HepG2 (cell line): Measurements from ENCODE around the gene PITHD1. TPM values are rescaled to one million over a fixed set of nuclear protein-coding genes. Genes with fewer than 3 reads are reported as not detected.

Experiments used
- AHDC1 ChIP-seq: sonication (generic); formaldehyde crosslinking; IDR thresholded peaks from 2 replicates; pipeline ENCODE4 v1.5.1; 2020; ENCODE audit warnings: mild to moderate bottlenecking, missing genetic modification reagents, borderline replicate concordance
- DPF2 ChIP-seq: sonication (generic); formaldehyde crosslinking; IDR thresholded peaks from 2 replicates; pipeline ENCODE4 v1.4.0; 2020; ENCODE audit warnings: mild to moderate bottlenecking, low read depth, missing genetic modification reagents, borderline replicate concordance
- ISX ChIP-seq: sonication (generic); formaldehyde crosslinking; conservative IDR thresholded peaks from 2 replicates; pipeline ENCODE4 v1.5.0; 2020; ENCODE audit warnings: missing genetic modification reagents
- MAFG ChIP-seq: sonication (generic); formaldehyde crosslinking; IDR thresholded peaks from 2 replicates; pipeline ENCODE4 v1.5.1; 2020; ENCODE audit warnings: mild to moderate bottlenecking, missing genetic modification reagents
- POLR2AphosphoS2 ChIP-seq: IDR thresholded peaks from 2 replicates; pipeline ENCODE4 v1.6.1; 2011; ENCODE audit warnings: low read depth, low read length, improper control_type of control experiment
- RAD51 ChIP-seq: fragments of 450-650 bp; IDR thresholded peaks from 2 replicates; pipeline ENCODE4 v1.6.1; 2016; ENCODE audit warnings: borderline replicate concordance
- TAF15 ChIP-seq: fragments of 200-400 bp; formaldehyde crosslinking; IDR thresholded peaks from one replicate; pipeline ENCODE4 v1.6.1; 2018; ENCODE audit warnings: mild to moderate bottlenecking, low read depth, low read length; ENCODE audit not compliant: poor library complexity, severe bottlenecking
- ZBED4 ChIP-seq: sonication (generic); formaldehyde crosslinking; IDR thresholded peaks from 2 replicates; pipeline ENCODE4 v1.4.0; 2020; ENCODE audit warnings: missing genetic modification reagents, borderline replicate concordance
- ZBTB8A ChIP-seq: sonication (generic); formaldehyde crosslinking; IDR thresholded peaks from 2 replicates; pipeline ENCODE4 v1.4.0; 2020; ENCODE audit warnings: mild to moderate bottlenecking, low read depth, missing genetic modification reagents, borderline replicate concordance
- ZNF205 ChIP-seq: IDR thresholded peaks from 2 replicates; pipeline ENCODE4 v1.6.1; 2018; ENCODE audit warnings: missing biosample characterization, missing genetic modification reagents
- ZXDC ChIP-seq: sonication (generic); formaldehyde crosslinking; IDR thresholded peaks from 2 replicates; pipeline ENCODE4 v1.5.0; 2020; ENCODE audit warnings: mild to moderate bottlenecking, missing genetic modification reagents
- polyA plus RNA-seq, 8 experiments: library from polyadenylated mRNA; depleted of rRNA in 3 of 8; stranded (reverse) in 7 of 8; unstranded in 1 of 8; fragments of >200 nt; fragmentation: Illumina TruSeq in 4 of 8; extraction: Trizol in 4 of 8; gene quantifications; 2 replicates each; pipeline versions ENCODE4 v1.2.1 to v1.2.3, GENCODE V29; 2011 to 2016; ENCODE audit warnings: low read depth in 4 of 8, missing spikeins in 1 of 8, mixed read lengths in 1 of 8; ENCODE audit not compliant: insufficient read depth in 1 of 8
- total RNA-seq, 5 experiments: library from RNA; depleted of rRNA; stranded (reverse); fragments of >200 nt; fragmentation: Illumina TruSeq; extraction: Trizol; gene quantifications; 2 replicates each; pipeline ENCODE4 v1.2.3, GENCODE V29; 2016; ENCODE audit warnings: low read depth in 1 of 5

The PITHD1 gene
- total and polyA plus RNA-seq, 2 of the 13 experiments (the other 11 are each of a cell fraction or from before 2014, with no cell fraction given): 28.0 to 37.3 TPM

GRCh38 chr1:23790696-23791515, 12.7 kb downstream of the PITHD1 start, which contains the start of gene LYPLA2 (continued):
- TF ChIP-seq ZBED4 (CRISPR knock-in tag) (no peak), AHDC1 (CRISPR knock-in tag) (no peak), ZBTB8A (CRISPR knock-in tag) (no peak), MAFG (CRISPR knock-in tag) (no peak), TAF15 (peak; percentile 73), ISX (CRISPR knock-in tag) (no peak), DPF2 (CRISPR knock-in tag) (no peak), ZNF205 (CRISPR knock-in tag) (no peak), RAD51 (no peak), ZXDC (no peak), POLR2AphosphoS2 (no peak)
